Measurements from ENCODE around the gene COPS4. TPM values are rescaled to one million over a fixed set of nuclear protein-coding genes. Genes with fewer than 3 reads are reported as not detected.

The COPS4 gene
- total RNA-seq, 1 experiment from 2014 or later, result 28.6 TPM

GRCh38 chr4:83009529-83009928, 25.5 kb upstream of the COPS4 start:
- TF ChIP-seq CEBPB (IDR thresholded peaks at IDR 0.05; ENCODE audit: low read depth) (no peak), ATF3 (IDR thresholded peaks at IDR 0.05) (no peak), SIN3A (IDR thresholded peaks at IDR 0.05; ENCODE audit: low read depth) (no peak), EGR1 (IDR thresholded peaks at IDR 0.05; ENCODE audit: low read depth) (no peak)
- CTCF ChIA-PET, result interaction anchor here (1.5 kb wide), 1 partner anchor 272 kb away, joined by 3 read pairs; no protein-coding TSS in a partner anchor
- H4K20me1 ChIP-seq (ENCODE audit: insufficient read depth), result no peaks in the 10 kb centered on the region
- peaks cover 77% of the 10 kb centered on the region for H3K79me2 ChIP-seq (ENCODE audit: insufficient read depth, low read length)
- no peaks in the 10 kb centered on the region for H3K9me3 ChIP-seq (ENCODE audit: control insufficient read depth in 1 of 2, insufficient read depth in 1 of 2, low read depth in 1 of 2, low read length in 2 of 2)
- no peaks in the 10 kb centered on the region for H3K36me3 ChIP-seq (ENCODE audit: control insufficient read depth in 1 of 2, insufficient read depth in 2 of 2, low read length in 2 of 2)
- DNase-seq (ENCODE audit: low read depth, low spot score), result no peak
- intact Hi-C loops (cut with micrococcal nuclease), result no loop called here
- H3K27ac ChIP-seq (ENCODE audit: low read depth, low read length), result peak overlapping the region; percentile 78; the same call in 1 of the 2 replicates
- H3K9ac ChIP-seq (ENCODE audit: low read length), result peak overlapping the region; percentile 85
- peaks cover 11 to 31% of the 10 kb centered on the region in 2 experiments for H3K4me1 ChIP-seq (ENCODE audit: control insufficient read depth in 1 of 2, insufficient read depth in 2 of 2, low read length in 2 of 2)
- no peak overlapping the region for H2AFZ ChIP-seq (ENCODE audit: low read depth, low read length, poor library complexity, severe bottlenecking)
- H3K4me2 ChIP-seq (ENCODE audit: low read length), result peak overlapping the region; percentile 90
- no peaks in the 10 kb centered on the region for H3K27me3 ChIP-seq (ENCODE audit: insufficient read depth, low read length)
- POLR2A ChIA-PET, result interaction anchor here (1.3 kb wide), 1 partner anchor 26 kb away, joined by 7 read pairs; the partner anchor contains the start of gene COPS4
- RAD21 ChIA-PET (ENCODE audit: low non-redundant PET in 1 of 2, low total read pairs in 2 of 2, uncharacterized antibody in 2 of 2, unreplicated experiment in 2 of 2), result no interaction called here
- H3K9me2 ChIP-seq (ENCODE audit: insufficient read depth), result no peaks in the 10 kb centered on the region
- ATAC-seq, result no peak
- no TSS peak for BruUV-seq (replicated peaks)
- H3K4me3 ChIP-seq (replicated peaks in 1 of 2; ENCODE audit: low read depth in 1 of 2, low read length in 2 of 2), result peak overlapping the region; percentile 69 to 82

GRCh38 chr4:83010111-83010521, 24.9 kb upstream of the COPS4 start:
- Histone ChIP-seq H3K4me3 (replicated peaks in 1 of 2; ENCODE audit: low read depth in 1 of 2, low read length in 2 of 2) (peak overlapping the region; percentile 69 to 82), H3K9ac (ENCODE audit: low read length) (peak overlapping the region; percentile 85), H3K9me2 (ENCODE audit: insufficient read depth) (no peaks in the 10 kb centered on the region), H2AFZ (ENCODE audit: low read depth, low read length, poor library complexity, severe bottlenecking) (no peak overlapping the region), H3K27me3 (ENCODE audit: insufficient read depth, low read length) (no peaks in the 10 kb centered on the region), H3K4me2 (ENCODE audit: low read length) (peak overlapping the region; percentile 90), H3K27ac (ENCODE audit: low read depth, low read length) (peak overlapping the region; percentile 78), H3K4me1 (ENCODE audit: control insufficient read depth in 1 of 2, insufficient read depth in 2 of 2, low read length in 2 of 2) (peaks cover 11 to 31% of the 10 kb centered on the region in 2 experiments), H3K9me3 (ENCODE audit: control insufficient read depth in 1 of 2, insufficient read depth in 1 of 2, low read depth in 1 of 2, low read length in 2 of 2) (no peaks in the 10 kb centered on the region), H3K79me2 (ENCODE audit: insufficient read depth, low read length) (peaks cover 71% of the 10 kb centered on the region), H4K20me1 (ENCODE audit: insufficient read depth) (no peaks in the 10 kb centered on the region), H3K36me3 (ENCODE audit: control insufficient read depth in 1 of 2, insufficient read depth in 2 of 2, low read length in 2 of 2) (no peaks in the 10 kb centered on the region)
- no TSS peak for BruUV-seq (replicated peaks)
- no peak for DNase-seq (ENCODE audit: low read depth, low spot score)
- RAD21 ChIA-PET (ENCODE audit: low non-redundant PET in 1 of 2, low total read pairs in 2 of 2, uncharacterized antibody in 2 of 2, unreplicated experiment in 2 of 2), result interaction anchor here (1.0 to 1.7 kb wide), 2 partner anchors 110 kb away, joined by 3 to 6 read pairs; partner anchors contain the start of gene THAP9 (in 1 of the 2)
- intact Hi-C loops (cut with micrococcal nuclease), result loop anchor here (1.0 to 5.0 kb wide), 3 partner anchors 110 to 247 kb away; partner anchors contain the start of gene THAP9
- POLR2A ChIA-PET, result interaction anchor here (1.3 kb wide), 1 partner anchor 25 kb away, joined by 7 read pairs; the partner anchor contains the start of gene COPS4
- 0 out of 2 replicates have a peak, but pooled peaks have one; percentile 0 for ATAC-seq
- CTCF ChIA-PET, result no interaction called here
- no peak for TF ChIP-seq ZNF274 (IDR thresholded peaks at IDR 0.05; ENCODE audit: low read depth, low read length)
- TF ChIP-seq ZBTB33 (IDR thresholded peaks at IDR 0.05; ENCODE audit: extremely low read depth, insufficient replicate concordance, low read length), result no peak
- no peak for TF ChIP-seq YY1 (IDR thresholded peaks at IDR 0.05; ENCODE audit: extremely low read depth, insufficient replicate concordance, low read depth, low read length)
- no peak for TF ChIP-seq ZFX (IDR thresholded peaks at IDR 0.05)
- no peak for TF ChIP-seq EGR1 (IDR thresholded peaks at IDR 0.05; ENCODE audit: low read depth)
- TF ChIP-seq POLR2A (IDR thresholded peaks at IDR 0.05; ENCODE audit: borderline replicate concordance, extremely low read depth, insufficient read depth, insufficient read length), result no peak
- TF ChIP-seq CBX3 (IDR thresholded peaks at IDR 0.05; ENCODE audit: low read depth), result no peak
- TF ChIP-seq FOSL1 (IDR thresholded peaks at IDR 0.05; ENCODE audit: low read depth), result no peak
- TF ChIP-seq MAX (IDR thresholded peaks at IDR 0.05), result no peak
- no peak for TF ChIP-seq EZH2phosphoT487 (IDR thresholded peaks at IDR 0.05; ENCODE audit: borderline replicate concordance)
- TF ChIP-seq POLR2AphosphoS5 (IDR thresholded peaks at IDR 0.05; ENCODE audit: low read depth, low read length), result no peak
- TF ChIP-seq CEBPB (IDR thresholded peaks at IDR 0.05; ENCODE audit: low read depth), result no peak
- TF ChIP-seq ATF3 (IDR thresholded peaks at IDR 0.05), result no peak
- no peak for TF ChIP-seq SRF (IDR thresholded peaks at IDR 0.05; ENCODE audit: low read depth)
